NAMALWA (cell line): Measurements from ENCODE around the gene CABCOCO1.

ENCODE experiments used
- DNase-seq: peaks from one replicate; pipeline ENCODE4 v3.0.0-alpha.2; 2015; ENCODE audit warnings: low spot score

The CABCOCO1 gene

GRCh38 chr10:61662794-61663259, at the start of gene CABCOCO1:
CABCOCO1 (plus strand) TSS chr10:61662929; CDS start chr10:61662973, 44 bp downstream.
- DNase-seq, result no peak

GRCh38 chr10:61613665-61614064, 49.1 kb upstream of the CABCOCO1 start:
- DNase-seq, result no peak

- no peak for DNase-seq
Observed at GRCh38 chr10:61616611-61617010, 46.1 kb upstream of the CABCOCO1 start.

- DNase-seq, result no peak
Observed at GRCh38 chr10:61617180-61617579, 45.5 kb upstream of the CABCOCO1 start.

GRCh38 chr10:61617586-61617985, 45.1 kb upstream of the CABCOCO1 start:
- DNase-seq, result no peak

- DNase-seq, result no peak
Observed at GRCh38 chr10:61618388-61618961, 44.3 kb upstream of the CABCOCO1 start.

- DNase-seq, result no peak
Observed at GRCh38 chr10:61620506-61620905, 42.2 kb upstream of the CABCOCO1 start.

- no peak for DNase-seq
Observed at GRCh38 chr10:61621605-61622051, 41.1 kb upstream of the CABCOCO1 start.

GRCh38 chr10:61623161-61623560, 39.6 kb upstream of the CABCOCO1 start:
- DNase-seq, result peak; percentile 10

- DNase-seq, result no peak
Observed at GRCh38 chr10:61626209-61626608, 36.5 kb upstream of the CABCOCO1 start.

- DNase-seq, result no peak
Observed at GRCh38 chr10:61627266-61627665, 35.5 kb upstream of the CABCOCO1 start.

GRCh38 chr10:61628151-61628874, 34.4 kb upstream of the CABCOCO1 start:
- DNase-seq, result no peak

GRCh38 chr10:61628875-61629513, 33.7 kb upstream of the CABCOCO1 start:
- no peak for DNase-seq

- DNase-seq, result no peak
Observed at GRCh38 chr10:61629576-61629975, 33.2 kb upstream of the CABCOCO1 start.

- no peak for DNase-seq
Observed at GRCh38 chr10:61632057-61632670, 30.6 kb upstream of the CABCOCO1 start.

- DNase-seq, result no peak
Observed at GRCh38 chr10:61633665-61634064, 29.1 kb upstream of the CABCOCO1 start.

- DNase-seq, result no peak
Observed at GRCh38 chr10:61634746-61635145, 28.0 kb upstream of the CABCOCO1 start.

GRCh38 chr10:61635471-61635870, 27.3 kb upstream of the CABCOCO1 start:
- DNase-seq, result no peak

GRCh38 chr10:61635932-61636331, 26.8 kb upstream of the CABCOCO1 start:
- no peak for DNase-seq

GRCh38 chr10:61639952-61640351, 22.8 kb upstream of the CABCOCO1 start:
- DNase-seq, result no peak

- DNase-seq, result no peak
Observed at GRCh38 chr10:61640856-61641255, 21.9 kb upstream of the CABCOCO1 start.

- DNase-seq, result no peak
Observed at GRCh38 chr10:61642150-61642571, 20.6 kb upstream of the CABCOCO1 start.

- DNase-seq, result no peak
Observed at GRCh38 chr10:61642676-61643075, 20.1 kb upstream of the CABCOCO1 start.
